IMR-90 (cell line): ENCODE results near the gene BRINP3. TPM values are rescaled to one million over a fixed set of nuclear protein-coding genes. Genes with fewer than 3 reads are reported as not detected.

Source experiments
- ATAC-seq: fragments of 200-7000 bp; cut with Tn5 transposase; 2 replicates; pipeline ENCODE4 v1.9.1; 2020; ENCODE audit warnings: low read depth, mild to moderate bottlenecking, moderate library complexity
- BruUV-seq: library from RNA; stranded (reverse); fragments of 400-500 nt; replicated peaks from 2 replicates; lab custom pipeline; 2021; lab: Mats Ljungman, UMichigan
- CTCF ChIA-PET: fragments of 300-600 bp; formaldehyde crosslinking; extraction: SDS; loops from one replicate; lab custom pipeline; 2021; ENCODE audit warnings: antibody characterized with exemption; lab: Yijun Ruan, JAX
- POLR2A ChIA-PET: fragments of 300-600 bp; sonication (Branson Sonifier 250); formaldehyde crosslinking; loops from one replicate; lab custom pipeline; 2022; ENCODE audit warnings: antibody characterized with exemption; ENCODE audit not compliant: unreplicated experiment; lab: Charles Lee
- DNase-seq: peaks from one replicate; pipeline ENCODE4 v3.0.0; 2013
- H2AFZ ChIP-seq: replicated peaks from 2 replicates; pipeline ENCODE3; 2013; ENCODE audit warnings: low read length, mild to moderate bottlenecking; ENCODE audit not compliant: poor library complexity
- H2AK5ac ChIP-seq: 2 replicates; pipeline ENCODE4 v1.6.1; 2013; ENCODE audit warnings: low read depth, low read length, inconsistent platforms
- H2AK9ac ChIP-seq: replicated peaks from 2 replicates; pipeline ENCODE3; 2013; ENCODE audit warnings: mild to moderate bottlenecking, low read depth, low read length, moderate library complexity; ENCODE audit not compliant: poor library complexity
- H2BK120ac ChIP-seq: 2 replicates; pipeline ENCODE4 v1.6.1; 2013; ENCODE audit warnings: low read depth, low read length, inconsistent platforms
- H2BK15ac ChIP-seq: 3 replicates; pipeline ENCODE4 v1.6.1; 2013; ENCODE audit warnings: low read depth, low read length, inconsistent platforms
- H2BK20ac ChIP-seq: 2 replicates; pipeline ENCODE4 v1.6.1; 2013; ENCODE audit warnings: low read depth, mild to moderate bottlenecking, inconsistent platforms, low read length, moderate library complexity
- H2BK5ac ChIP-seq: 2 replicates; pipeline ENCODE4 v1.6.1; 2013; ENCODE audit warnings: mild to moderate bottlenecking, low read depth, low read length, inconsistent platforms; ENCODE audit not compliant: poor library complexity, severe bottlenecking
- H3K14ac ChIP-seq: replicated peaks from 2 replicates; pipeline ENCODE4 v1.6.1; 2013; ENCODE audit warnings: low read depth, low read length, inconsistent platforms
- H3K18ac ChIP-seq: 2 replicates; pipeline ENCODE4 v1.6.1; 2013; ENCODE audit warnings: low read depth, low read length, control low read depth
- H3K23ac ChIP-seq: 2 replicates; pipeline ENCODE4 v1.6.1; 2013; ENCODE audit warnings: low read depth, low read length, inconsistent platforms
- H3K27ac ChIP-seq: 2 replicates; pipeline ENCODE4 v1.5.1; 2013; ENCODE audit warnings: mild to moderate bottlenecking, control low read depth, low read length; ENCODE audit not compliant: insufficient read depth
- H3K27me3 ChIP-seq: 2 replicates; pipeline ENCODE4 v1.6.1; 2013; ENCODE audit warnings: low read length; ENCODE audit not compliant: control insufficient read depth, insufficient read depth
- H3K36me3 ChIP-seq: 2 replicates; pipeline ENCODE4 v1.6.1; 2013; ENCODE audit warnings: low read length, mixed read lengths; ENCODE audit not compliant: control insufficient read depth, insufficient read depth
- H3K4ac ChIP-seq: 2 replicates; pipeline ENCODE4 v1.6.1; 2013; ENCODE audit warnings: low read depth, low read length, inconsistent platforms
- H3K4me1 ChIP-seq: 2 replicates; pipeline ENCODE4 v1.6.1; 2013; ENCODE audit warnings: low read length, mixed read lengths; ENCODE audit not compliant: control insufficient read depth, insufficient read depth
- H3K4me2 ChIP-seq: 2 replicates; pipeline ENCODE4 v1.6.1; 2013; ENCODE audit warnings: low read depth, mild to moderate bottlenecking, control low read depth, low read length, moderate library complexity
- H3K4me3 ChIP-seq: 2 replicates; pipeline ENCODE4 v1.5.1; 2013; ENCODE audit warnings: low read depth, mild to moderate bottlenecking, control low read depth, low read length, moderate library complexity; ENCODE audit not compliant: insufficient read depth
- H3K56ac ChIP-seq: 2 replicates; pipeline ENCODE4 v1.6.1; 2013; ENCODE audit warnings: low read length, inconsistent platforms; ENCODE audit not compliant: insufficient read depth; ENCODE audit errors: extremely low read depth
- H3K79me1 ChIP-seq, 2 experiments: 2 replicates each; pipeline ENCODE4 v1.6.1; 2013; ENCODE audit warnings: low read length in 2 of 2, inconsistent platforms in 1 of 2, low read depth in 1 of 2
- H3K9ac ChIP-seq: 2 replicates; pipeline ENCODE4 v1.6.1; 2013; ENCODE audit warnings: low read depth, low read length, control low read depth
- H3K9me1 ChIP-seq: 2 replicates; pipeline ENCODE4 v1.6.1; 2013; ENCODE audit warnings: low read length, inconsistent platforms; ENCODE audit not compliant: insufficient read depth
- H3K9me3 ChIP-seq: 2 replicates; pipeline ENCODE4 v1.6.1; 2013; ENCODE audit warnings: low read length; ENCODE audit not compliant: control insufficient read depth, insufficient read depth
- H4K20me1 ChIP-seq: 2 replicates; pipeline ENCODE4 v1.6.1; 2013; ENCODE audit warnings: low read length, inconsistent platforms; ENCODE audit not compliant: insufficient read depth
- H4K5ac ChIP-seq: 2 replicates; pipeline ENCODE4 v1.6.1; 2013; ENCODE audit warnings: mild to moderate bottlenecking, low read depth, low read length, control low read depth
- H4K8ac ChIP-seq, 2 experiments: 2 replicates each; pipeline ENCODE4 v1.6.1; 2013; ENCODE audit warnings: low read depth in 2 of 2, low read length in 2 of 2, control low read depth in 1 of 2, inconsistent platforms in 1 of 2
- H4K91ac ChIP-seq: 2 replicates; pipeline ENCODE4 v1.6.1; 2013; ENCODE audit warnings: low read depth, low read length, inconsistent platforms; ENCODE audit not compliant: insufficient read depth
- BHLHE40 ChIP-seq: fragments of 150-350 bp; IDR thresholded peaks from 2 replicates; pipeline ENCODE4 v1.6.1; 2016; ENCODE audit warnings: mild to moderate bottlenecking, low read depth, low read length
- CEBPB ChIP-seq: IDR thresholded peaks from 2 replicates; pipeline ENCODE4 v1.6.1; 2012; ENCODE audit warnings: low read depth, low read length, improper control_type of control experiment
- MAFK ChIP-seq: IDR thresholded peaks from 2 replicates; pipeline ENCODE4 v1.6.1; 2012; ENCODE audit warnings: low read depth, low read length, improper control_type of control experiment
- MAZ ChIP-seq: IDR thresholded peaks from 2 replicates; pipeline ENCODE4 v1.6.1; 2012; ENCODE audit warnings: low read depth, mild to moderate bottlenecking, low read length, improper control_type of control experiment, moderate library complexity, borderline replicate concordance
- MXI1 ChIP-seq: IDR thresholded peaks from 2 replicates; pipeline ENCODE4 v1.6.1; 2012; ENCODE audit warnings: low read depth, mild to moderate bottlenecking, low read length, moderate library complexity, borderline replicate concordance
- NFE2L2 ChIP-seq: fragments of 150-350 bp; IDR thresholded peaks from 2 replicates; pipeline ENCODE4 v1.6.1; 2016; ENCODE audit warnings: low read depth, mild to moderate bottlenecking, low read length
- POLR2A ChIP-seq: IDR thresholded peaks from 2 replicates; pipeline ENCODE4 v1.6.1; 2012; ENCODE audit warnings: mild to moderate bottlenecking, low read depth, low read length
- RAD21 ChIP-seq: IDR thresholded peaks from 2 replicates; pipeline ENCODE4 v1.6.1; 2012; ENCODE audit warnings: low read length, improper control_type of control experiment
- RCOR1 ChIP-seq: IDR thresholded peaks from 2 replicates; pipeline ENCODE4 v1.6.1; 2012; ENCODE audit warnings: mild to moderate bottlenecking, low read length, improper control_type of control experiment; ENCODE audit not compliant: insufficient replicate concordance
- RFX5 ChIP-seq: IDR thresholded peaks from 2 replicates; pipeline ENCODE4 v1.8.0; 2012; ENCODE audit warnings: low read depth, mild to moderate bottlenecking, low read length, moderate library complexity
- WGBS, 2 experiments: methylation state at CpG; one replicate each; pipeline versions ENCODE4 v1.1.5 to v1.1.7; 2013; ENCODE audit warnings: missing lambda C conversion rate in 2 of 2; ENCODE audit not compliant: insufficient read length in 1 of 2; ENCODE audit errors: extremely low coverage in 2 of 2; 5-methylcytosine and 5-hydroxymethylcytosine counted together
- dilution Hi-C: fragments of 300-500 bp; cut with HindIII; formaldehyde crosslinking; loops from one replicate; pipeline ENCODE4 v1.14.3; 2018; ENCODE audit warnings: low sequenced_read_pairs; ENCODE audit not compliant: unreplicated experiment
- in situ Hi-C: fragments of 300-500 bp; cut with MboI; formaldehyde crosslinking; loops from 3 replicates; pipeline ENCODE4 v1.14.3; 2019; ENCODE audit warnings: low sequenced_read_pairs, inconsistent platforms, mixed read lengths
- intact Hi-C: fragments of 100-400 bp; cut with micrococcal nuclease; formaldehyde crosslinking; loops from 2 replicates; pipeline ENCODE4 v1.10.0; 2022
- polyA plus RNA-seq, 3 experiments: library from polyadenylated mRNA; depleted of rRNA; stranded (reverse); fragments of >200 nt; gene quantifications; 2 replicates each; pipeline ENCODE4 v1.2.3, GENCODE V29; 2012; ENCODE audit warnings: low replicate concordance in 1 of 3
- total RNA-seq: library from RNA; depleted of rRNA; stranded (reverse); fragments of >200 nt; gene quantifications from 2 replicates; pipeline ENCODE4 v1.2.3, GENCODE V29; 2012
- TF ChIP-seq, protein P1 (sequence below): conservative IDR thresholded peaks from 2 replicates; pipeline ENCODE4 v1.5.1; 2012; ENCODE audit warnings: mild to moderate bottlenecking, low read depth, low read length, improper control_type of control experiment
- TF ChIP-seq, protein P2 (sequence below): fragments of 150-350 bp; IDR thresholded peaks from 2 replicates; pipeline ENCODE4 v1.6.1; 2016; ENCODE audit warnings: low read depth, mild to moderate bottlenecking, low read length, moderate library complexity, borderline replicate concordance
- TF ChIP-seq, protein P3 (sequence below): fragments of 150-350 bp; IDR thresholded peaks from 2 replicates; pipeline ENCODE4 v1.6.1; 2017; ENCODE audit warnings: mild to moderate bottlenecking, antibody characterized with exemption, low read length, low read depth

The BRINP3 gene
- total and polyA plus RNA-seq, 2 of the 4 experiments (the other 2 are of a cell fraction) = 0.15 to 0.36 TPM

GRCh38 chr1:190183588-190183987 is 294.1 kb downstream of the BRINP3 start:
- ChIA-PET POLR2A (no interaction called here), CTCF (no interaction called here)
- TF ChIP-seq RFX5 (no peak), RCOR1 (no peak), MXI1 (no peak), MAFK (no peak), MAZ (no peak), POLR2A (no peak), CEBPB (no peak), NFE2L2 (no peak), BHLHE40 (no peak), RAD21 (no peak)
- TF ChIP-seq, protein P1, sequence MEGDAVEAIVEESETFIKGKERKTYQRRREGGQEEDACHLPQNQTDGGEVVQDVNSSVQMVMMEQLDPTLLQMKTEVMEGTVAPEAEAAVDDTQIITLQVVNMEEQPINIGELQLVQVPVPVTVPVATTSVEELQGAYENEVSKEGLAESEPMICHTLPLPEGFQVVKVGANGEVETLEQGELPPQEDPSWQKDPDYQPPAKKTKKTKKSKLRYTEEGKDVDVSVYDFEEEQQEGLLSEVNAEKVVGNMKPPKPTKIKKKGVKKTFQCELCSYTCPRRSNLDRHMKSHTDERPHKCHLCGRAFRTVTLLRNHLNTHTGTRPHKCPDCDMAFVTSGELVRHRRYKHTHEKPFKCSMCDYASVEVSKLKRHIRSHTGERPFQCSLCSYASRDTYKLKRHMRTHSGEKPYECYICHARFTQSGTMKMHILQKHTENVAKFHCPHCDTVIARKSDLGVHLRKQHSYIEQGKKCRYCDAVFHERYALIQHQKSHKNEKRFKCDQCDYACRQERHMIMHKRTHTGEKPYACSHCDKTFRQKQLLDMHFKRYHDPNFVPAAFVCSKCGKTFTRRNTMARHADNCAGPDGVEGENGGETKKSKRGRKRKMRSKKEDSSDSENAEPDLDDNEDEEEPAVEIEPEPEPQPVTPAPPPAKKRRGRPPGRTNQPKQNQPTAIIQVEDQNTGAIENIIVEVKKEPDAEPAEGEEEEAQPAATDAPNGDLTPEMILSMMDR = no peak
- TF ChIP-seq, protein P2, sequence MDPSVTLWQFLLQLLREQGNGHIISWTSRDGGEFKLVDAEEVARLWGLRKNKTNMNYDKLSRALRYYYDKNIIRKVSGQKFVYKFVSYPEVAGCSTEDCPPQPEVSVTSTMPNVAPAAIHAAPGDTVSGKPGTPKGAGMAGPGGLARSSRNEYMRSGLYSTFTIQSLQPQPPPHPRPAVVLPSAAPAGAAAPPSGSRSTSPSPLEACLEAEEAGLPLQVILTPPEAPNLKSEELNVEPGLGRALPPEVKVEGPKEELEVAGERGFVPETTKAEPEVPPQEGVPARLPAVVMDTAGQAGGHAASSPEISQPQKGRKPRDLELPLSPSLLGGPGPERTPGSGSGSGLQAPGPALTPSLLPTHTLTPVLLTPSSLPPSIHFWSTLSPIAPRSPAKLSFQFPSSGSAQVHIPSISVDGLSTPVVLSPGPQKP = no peak
- TF ChIP-seq, protein P3, sequence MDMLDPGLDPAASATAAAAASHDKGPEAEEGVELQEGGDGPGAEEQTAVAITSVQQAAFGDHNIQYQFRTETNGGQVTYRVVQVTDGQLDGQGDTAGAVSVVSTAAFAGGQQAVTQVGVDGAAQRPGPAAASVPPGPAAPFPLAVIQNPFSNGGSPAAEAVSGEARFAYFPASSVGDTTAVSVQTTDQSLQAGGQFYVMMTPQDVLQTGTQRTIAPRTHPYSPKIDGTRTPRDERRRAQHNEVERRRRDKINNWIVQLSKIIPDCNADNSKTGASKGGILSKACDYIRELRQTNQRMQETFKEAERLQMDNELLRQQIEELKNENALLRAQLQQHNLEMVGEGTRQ = no peak
- no peaks in the 10 kb centered on the region for H3K36me3 ChIP-seq
- no peak overlapping the region for H2AFZ ChIP-seq
- intact Hi-C loops (no loop called here), dilution Hi-C loops (no loop called here), in situ Hi-C loops (no loop called here)
- DNase-seq (no peak), ATAC-seq (no peak)
- H2BK20ac ChIP-seq = no peak overlapping the region
- BruUV-seq = no TSS peak
- no peak overlapping the region for H3K4ac ChIP-seq
- no peak overlapping the region for H2AK9ac ChIP-seq
- H3K27ac ChIP-seq = no peak overlapping the region
- H4K5ac ChIP-seq = no peak overlapping the region
- no peaks in the 10 kb centered on the region for H3K79me1 ChIP-seq
- no peak overlapping the region for H2BK5ac ChIP-seq
- peaks cover 2% of the 10 kb centered on the region; the same call in 1 of the 2 replicates for H3K4me1 ChIP-seq
- no peaks in the 10 kb centered on the region for H4K20me1 ChIP-seq
- H3K14ac ChIP-seq = no peak overlapping the region
- no CpG with 5 or more reads among the region's 1 CpG for WGBS, 2 experiments
- no peak overlapping the region for H4K91ac ChIP-seq
- H3K4me3 ChIP-seq = no peak overlapping the region
- H3K9ac ChIP-seq = no peak overlapping the region
- no peak overlapping the region for H4K8ac ChIP-seq
- H3K18ac ChIP-seq = no peak overlapping the region
- no peak overlapping the region for H3K4me2 ChIP-seq
- H3K27me3 ChIP-seq = no peaks in the 10 kb centered on the region
- H2AK5ac ChIP-seq = no peak overlapping the region
- H2BK15ac ChIP-seq = no peak overlapping the region
- H2BK120ac ChIP-seq = no peak overlapping the region
- H3K9me3 ChIP-seq = no peaks in the 10 kb centered on the region
- no peak overlapping the region for H3K56ac ChIP-seq
- H3K9me1 ChIP-seq = peaks cover 2% of the 10 kb centered on the region; the same call in 1 of the 2 replicates
- no peak overlapping the region for H3K23ac ChIP-seq
